Transverse colon (tissue), 1 donor: ENCODE results near the gene MAP4K4.

Source experiments
- EP300 ChIP-seq: sonication (generic); formaldehyde crosslinking; IDR thresholded peaks from one replicate; pipeline ENCODE4 v1.6.1; 2017; ENCODE audit warnings: antibody characterized with exemption, low read depth
- POLR2A ChIP-seq: fragments of 450-650 bp; IDR thresholded peaks from one replicate; pipeline ENCODE4 v1.6.1; 2016; ENCODE audit warnings: antibody characterized with exemption, mild to moderate bottlenecking, moderate library complexity

DNA sequence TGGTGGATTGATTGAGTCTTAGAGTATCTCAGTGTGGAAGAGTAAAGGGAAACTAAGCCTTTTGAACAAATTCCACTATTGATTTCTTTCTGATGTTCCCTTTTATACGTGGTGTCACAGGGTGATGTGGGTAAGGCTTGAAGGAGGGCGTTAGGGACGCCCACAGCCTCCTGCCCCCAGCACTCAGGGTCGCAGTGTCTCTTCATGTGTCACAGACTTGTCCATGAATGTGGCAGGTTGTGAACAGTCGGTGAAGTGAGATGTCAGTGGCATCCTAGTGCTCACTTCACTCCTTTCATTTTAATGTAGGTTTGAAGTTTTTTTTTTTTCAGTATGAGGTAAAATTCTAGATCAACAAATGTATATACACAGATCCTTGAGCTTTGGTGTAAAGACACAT, 171.0 kb downstream of the MAP4K4 start:
- no peak for TF ChIP-seq EP300
- no peak for TF ChIP-seq POLR2A
